EH (cell line): ENCODE results near the gene PGLYRP1.
A peak's percentile ranks its signal among the peaks of the same experiment; 100 is the strongest.

Experiments used
- DNase-seq: peaks from one replicate; pipeline ENCODE4 v3.0.0-alpha.2; 2015; ENCODE audit warnings: low read depth

The PGLYRP1 gene

GRCh38 chr19:46000491-46001246 lies 22.2 kb downstream of the PGLYRP1 start:
- no peak for DNase-seq

DNA sequence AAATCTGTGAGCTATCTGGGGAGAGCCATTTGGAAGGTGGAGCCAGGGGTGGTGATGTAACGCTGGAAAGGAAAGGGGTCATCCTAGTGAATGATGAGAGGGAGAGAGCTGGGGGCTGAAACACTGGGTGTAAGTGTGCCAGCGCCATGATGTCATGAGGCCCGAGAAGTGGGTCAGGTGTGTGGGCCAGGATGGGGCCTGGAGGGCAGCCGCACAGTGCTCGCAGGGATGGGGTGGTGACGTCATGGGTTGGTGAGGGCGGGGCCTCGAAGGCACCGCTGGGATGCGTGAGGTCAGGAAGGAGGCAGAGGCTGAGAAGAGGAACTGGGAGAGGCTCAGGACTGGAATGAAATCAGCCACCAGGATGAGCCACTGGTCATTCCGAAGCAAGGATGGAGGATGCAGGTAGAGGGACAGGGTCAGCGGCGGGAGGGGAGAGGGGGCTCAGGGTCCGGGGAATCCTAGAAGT lies 23.2 kb downstream of the PGLYRP1 start:
- DNase-seq, result peak; percentile 44

- no peak for DNase-seq
Observed at GRCh38 chr19:45998834-45999233, 24.0 kb downstream of the PGLYRP1 start.

GRCh38 chr19:45996933-45997332 lies 25.9 kb downstream of the PGLYRP1 start:
- no peak for DNase-seq

- DNase-seq, result no peak
Observed at GRCh38 chr19:45995715-45996385, 27.0 kb downstream of the PGLYRP1 start.

DNA sequence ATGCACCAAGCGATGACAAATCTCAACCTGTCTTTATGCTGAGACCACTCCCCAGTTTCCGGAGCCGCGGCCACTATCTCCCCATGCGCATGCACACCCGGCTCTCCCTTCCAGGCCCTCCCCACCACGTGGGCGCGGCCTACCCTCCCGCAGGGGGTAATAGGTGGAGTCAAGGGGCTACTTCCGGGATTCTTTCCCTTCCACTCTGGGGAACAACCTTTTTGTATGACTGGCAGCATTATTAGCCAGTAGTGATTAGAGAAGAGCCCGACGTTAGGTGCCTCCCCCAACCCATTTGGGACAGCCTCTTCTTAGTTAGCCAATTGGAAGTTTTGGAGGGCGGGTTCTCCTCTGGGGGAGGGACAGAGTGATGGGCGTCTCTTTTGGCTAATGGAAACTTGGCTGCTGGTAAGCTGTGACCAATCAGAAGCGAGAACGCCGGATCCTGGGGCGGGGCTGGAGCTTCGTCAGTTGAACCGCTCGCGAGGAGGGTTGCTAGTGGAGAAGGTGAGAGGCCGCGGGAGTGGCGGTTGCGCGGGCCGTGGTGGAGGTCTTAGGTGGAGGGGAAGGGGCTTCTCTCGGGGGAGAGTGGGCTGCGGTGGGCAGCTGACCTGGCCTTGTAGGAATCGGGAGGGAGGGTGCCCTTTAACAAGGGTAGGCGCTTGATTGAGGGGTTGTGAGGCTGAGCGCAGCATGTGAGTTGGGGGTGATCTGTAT lies 27.7 kb downstream of the PGLYRP1 start, which contains the start of gene CCDC61:
TSS of gene CCDC61 (plus strand) at position 470 of the 717 bp plus-strand sequence. CDS start 7,552 bp downstream, outside the sequence.
- DNase-seq, result peak; percentile 100

DNA sequence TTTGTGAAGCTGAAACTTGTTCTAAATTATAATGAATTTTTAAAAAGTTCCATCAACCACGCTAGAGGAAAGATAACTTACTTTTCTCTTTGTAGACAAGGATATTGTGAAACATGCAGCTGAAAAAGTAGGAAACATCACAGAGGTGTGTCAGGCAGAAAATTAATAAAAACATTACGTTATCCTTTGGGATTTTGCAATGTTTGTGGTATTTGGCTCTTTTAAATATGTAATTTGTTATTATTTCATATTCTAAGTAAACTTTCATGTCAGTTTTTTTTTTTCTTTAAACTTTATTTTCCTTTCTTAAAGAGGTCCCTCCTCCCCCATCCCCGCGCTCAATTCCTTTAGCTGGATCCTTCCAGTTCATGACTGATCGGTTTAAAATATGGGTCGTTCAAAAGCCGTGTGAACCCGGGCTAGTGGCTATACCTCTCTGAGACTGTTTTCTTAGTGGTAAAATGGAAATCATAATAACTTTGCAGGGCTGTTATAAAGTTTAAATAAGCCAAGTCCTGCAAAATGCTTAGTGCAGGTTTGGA lies 28.3 kb downstream of the PGLYRP1 start:
- no peak for DNase-seq

DNA sequence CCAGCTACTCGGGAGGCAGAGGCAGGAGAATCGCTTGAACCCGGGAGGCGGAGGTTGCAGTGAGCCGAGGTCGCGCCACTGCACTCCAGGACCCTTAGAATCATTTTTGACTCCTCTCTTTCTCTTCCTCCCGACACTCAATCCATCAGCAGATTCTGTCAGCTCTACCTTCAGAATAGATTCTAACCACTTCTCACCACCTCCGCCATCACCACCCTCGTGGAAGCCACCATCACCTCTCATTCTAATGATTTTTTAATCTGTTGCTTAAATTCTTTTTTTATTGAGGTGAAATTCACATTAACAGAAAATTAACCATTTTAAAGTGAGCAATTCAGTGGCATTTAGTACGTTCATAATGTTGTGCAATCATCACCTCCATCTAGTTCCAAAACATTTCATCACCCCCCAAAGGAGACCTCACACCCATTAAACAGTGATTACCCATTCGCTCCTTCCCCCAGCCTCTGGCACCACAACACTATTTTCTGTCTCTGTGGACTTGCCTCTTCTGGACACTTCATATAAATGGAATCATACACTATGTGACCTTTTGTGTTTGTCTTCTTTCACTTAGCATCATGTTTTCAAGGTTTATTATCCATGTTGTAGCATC lies 32.6 kb downstream of the PGLYRP1 start:
- DNase-seq, result no peak

DNA sequence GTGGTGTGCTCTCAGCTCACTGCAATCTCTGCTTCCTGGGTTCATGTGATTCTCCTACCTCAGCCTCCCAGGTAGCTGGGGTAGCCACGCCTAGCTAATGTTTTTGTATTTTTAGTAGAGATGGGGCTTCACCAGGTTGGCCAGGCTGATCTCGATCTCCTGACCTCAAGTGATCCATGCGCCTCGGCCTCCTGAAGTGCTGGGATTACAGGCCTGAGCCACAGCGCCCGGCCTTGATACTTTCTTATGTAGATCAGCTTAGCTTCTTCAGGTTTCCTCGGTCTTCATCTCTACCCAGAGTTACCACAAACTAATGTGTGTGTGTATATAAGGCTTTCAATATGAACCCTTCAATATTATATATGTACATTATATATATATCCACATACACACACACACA lies 37.5 kb downstream of the PGLYRP1 start:
- DNase-seq, result no peak

- peak; percentile 20 for DNase-seq
Observed at GRCh38 chr19:45981350-45981749, 41.5 kb downstream of the PGLYRP1 start.

- DNase-seq, result no peak
Observed at GRCh38 chr19:45978156-45978555, 44.7 kb downstream of the PGLYRP1 start.

DNA sequence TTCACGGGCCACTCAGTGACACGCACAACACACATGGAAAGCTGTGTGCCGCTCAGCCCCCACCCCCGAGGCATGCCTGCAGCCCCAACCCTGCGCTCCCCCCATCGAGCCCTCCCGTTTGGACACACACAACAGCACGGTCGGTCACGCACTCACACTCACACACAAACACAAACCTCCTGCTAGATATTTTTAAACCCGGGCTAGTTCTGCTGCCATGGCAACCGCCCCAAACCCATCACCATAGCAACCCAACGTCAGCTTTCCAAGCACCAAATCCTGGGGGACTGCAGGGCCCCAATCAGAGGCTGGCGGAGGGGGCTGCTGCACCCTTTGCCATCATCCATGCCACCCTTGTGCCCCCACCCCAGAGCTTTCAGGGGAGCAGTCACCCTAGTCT lies 46.7 kb downstream of the PGLYRP1 start:
- DNase-seq, result no peak

GRCh38 chr19:45975306-45976070 lies 47.4 kb downstream of the PGLYRP1 start:
- DNase-seq, result no peak

GRCh38 chr19:45973553-45974338 lies 49.1 kb downstream of the PGLYRP1 start, which contains the start of gene NOVA2:
Gene NOVA2 (minus strand): TSS chr19:45973865. CDS start chr19:45973351, 514 bp downstream.
- DNase-seq, result peak; percentile 62

DNA sequence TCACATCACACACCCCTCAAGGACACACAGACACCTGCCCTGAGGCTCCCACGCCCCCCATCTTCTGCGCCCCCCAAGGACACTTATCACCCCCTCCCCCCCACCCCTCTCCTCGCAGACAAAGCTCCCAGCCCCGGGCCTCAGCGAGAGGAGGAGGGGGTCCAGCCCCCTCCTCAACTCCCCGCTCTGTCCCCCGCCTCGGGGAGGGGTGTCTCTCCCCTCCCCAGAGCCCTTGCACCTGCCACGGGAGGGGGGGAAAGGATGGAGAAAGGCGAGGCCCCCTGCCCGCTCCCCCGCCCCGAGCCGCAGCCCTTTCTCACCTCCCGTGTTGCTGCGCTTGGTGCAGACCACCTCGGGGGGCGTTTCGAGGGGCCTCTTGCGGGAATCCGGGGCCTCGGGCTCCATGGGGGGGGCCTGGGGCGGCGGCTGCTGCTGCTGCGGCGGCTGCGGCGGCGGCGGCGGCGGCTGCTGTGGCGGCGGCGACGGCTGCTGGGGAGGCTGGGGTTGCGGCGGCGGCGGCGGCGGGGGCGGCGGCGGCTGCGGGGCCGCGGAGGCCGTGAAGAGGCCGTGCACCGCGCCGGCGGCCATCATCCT lies 49.8 kb downstream of the PGLYRP1 start:
- DNase-seq, result no peak

DNA sequence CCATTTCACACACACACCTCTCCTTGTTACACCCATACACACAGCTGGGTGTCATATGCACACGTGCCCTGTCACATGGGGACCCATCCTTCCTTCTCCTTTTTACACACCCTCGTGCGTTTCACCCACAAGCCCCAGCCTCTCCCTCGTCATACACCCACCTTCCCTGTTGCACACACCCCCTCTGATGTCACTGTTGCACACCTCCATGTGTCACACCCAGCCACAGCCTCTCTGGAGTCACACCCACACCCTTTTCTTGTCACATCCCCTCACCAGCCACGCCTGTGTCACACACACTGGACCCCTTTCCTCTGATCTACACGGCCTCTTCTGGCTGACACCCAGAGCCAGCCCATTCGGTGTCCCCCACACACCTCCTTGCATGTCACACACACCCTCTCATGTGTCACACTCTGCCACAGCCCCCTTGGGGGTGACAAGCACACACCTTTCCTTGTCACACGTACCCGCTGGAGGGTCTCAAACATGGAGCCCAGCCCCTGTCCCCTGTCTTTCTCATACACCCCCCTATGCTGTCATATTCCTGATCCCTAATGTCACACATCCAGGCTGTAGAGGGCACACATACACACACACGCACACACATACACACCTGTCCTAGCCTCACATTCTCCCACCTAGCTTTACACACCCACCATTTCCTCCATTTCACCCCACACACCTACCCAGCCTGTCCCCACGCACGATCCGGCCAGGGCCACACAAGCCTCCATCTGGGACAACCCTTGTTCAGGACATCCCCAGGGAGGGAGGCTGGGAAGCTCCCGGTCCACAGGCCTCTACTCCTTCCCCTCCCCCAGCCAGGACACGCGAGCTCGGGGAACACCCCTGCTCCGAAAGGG lies 50.5 kb downstream of the PGLYRP1 start:
- no peak for DNase-seq

DNA sequence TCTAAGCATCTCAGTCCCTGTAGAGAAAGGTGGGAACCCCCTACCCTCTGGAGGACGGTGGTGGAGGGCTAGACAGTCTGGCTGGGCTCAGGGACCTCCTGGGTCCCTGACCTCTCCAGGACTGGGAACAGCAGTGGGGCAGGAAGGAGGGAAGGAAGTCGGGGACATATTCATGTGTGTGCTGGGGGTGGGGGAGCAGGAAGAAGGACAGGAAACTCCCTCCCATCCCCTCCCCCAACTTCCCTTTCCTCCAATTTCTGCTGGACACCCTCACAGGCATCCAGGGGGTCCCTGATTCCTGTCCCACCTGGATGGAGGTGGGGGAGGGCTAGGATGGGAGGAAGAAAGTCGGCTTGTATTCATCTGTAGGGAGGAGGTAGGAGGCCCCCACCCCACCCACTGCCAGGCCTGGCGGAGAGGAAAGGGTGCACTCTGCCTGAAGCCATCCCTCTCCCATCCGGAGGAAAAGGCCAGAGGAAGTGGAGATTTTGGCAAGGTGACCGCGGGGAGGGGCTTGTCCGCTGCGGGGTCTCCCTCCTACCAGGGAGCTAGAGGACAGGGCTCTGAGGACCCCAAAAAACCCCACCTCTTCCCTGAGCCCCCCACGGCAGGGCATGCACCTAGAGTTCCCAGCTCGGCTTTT lies 51.5 kb downstream of the PGLYRP1 start:
- no peak for DNase-seq

GRCh38 chr19:45969676-45970075 lies 53.2 kb downstream of the PGLYRP1 start:
- DNase-seq, result no peak
